GM18867 (cell line): Measurements from ENCODE around the gene NTSR1.

ENCODE experiments used
- ATAC-seq: cut with Tn5 transposase; IDR thresholded peaks from one replicate; pipeline ENCODE4 v1.9.1; 2021; ENCODE audit warnings: mild to moderate bottlenecking, moderate library complexity; ENCODE audit not compliant: unreplicated experiment

The NTSR1 gene

DNA sequence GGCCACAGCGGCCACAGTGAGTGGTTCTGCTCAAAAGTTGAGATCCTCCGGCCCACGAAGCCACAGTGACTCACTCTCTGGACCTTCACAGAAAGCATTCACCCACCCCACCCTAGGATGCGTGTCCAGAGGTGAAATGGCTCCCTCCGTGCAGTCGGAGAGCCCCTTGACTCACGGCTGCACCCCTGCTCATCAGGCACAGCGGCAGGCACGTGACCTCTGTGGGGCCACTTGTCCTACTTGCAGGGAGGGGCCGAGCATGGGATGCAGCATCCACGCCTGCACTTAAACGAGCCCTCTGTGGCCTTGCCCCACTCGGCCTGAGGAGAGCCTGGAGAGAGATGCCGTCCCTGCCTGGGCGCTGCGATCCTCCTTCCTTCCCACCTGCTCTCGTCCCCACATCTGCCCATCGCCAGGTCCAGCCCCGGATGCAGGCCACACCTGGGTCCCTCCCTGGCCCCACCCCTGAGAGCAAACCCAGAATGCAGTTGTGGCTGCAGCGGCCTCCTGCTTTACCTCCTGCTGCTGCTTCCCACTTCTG, 28.7 kb downstream of the NTSR1 start:
- ATAC-seq = no peak

DNA sequence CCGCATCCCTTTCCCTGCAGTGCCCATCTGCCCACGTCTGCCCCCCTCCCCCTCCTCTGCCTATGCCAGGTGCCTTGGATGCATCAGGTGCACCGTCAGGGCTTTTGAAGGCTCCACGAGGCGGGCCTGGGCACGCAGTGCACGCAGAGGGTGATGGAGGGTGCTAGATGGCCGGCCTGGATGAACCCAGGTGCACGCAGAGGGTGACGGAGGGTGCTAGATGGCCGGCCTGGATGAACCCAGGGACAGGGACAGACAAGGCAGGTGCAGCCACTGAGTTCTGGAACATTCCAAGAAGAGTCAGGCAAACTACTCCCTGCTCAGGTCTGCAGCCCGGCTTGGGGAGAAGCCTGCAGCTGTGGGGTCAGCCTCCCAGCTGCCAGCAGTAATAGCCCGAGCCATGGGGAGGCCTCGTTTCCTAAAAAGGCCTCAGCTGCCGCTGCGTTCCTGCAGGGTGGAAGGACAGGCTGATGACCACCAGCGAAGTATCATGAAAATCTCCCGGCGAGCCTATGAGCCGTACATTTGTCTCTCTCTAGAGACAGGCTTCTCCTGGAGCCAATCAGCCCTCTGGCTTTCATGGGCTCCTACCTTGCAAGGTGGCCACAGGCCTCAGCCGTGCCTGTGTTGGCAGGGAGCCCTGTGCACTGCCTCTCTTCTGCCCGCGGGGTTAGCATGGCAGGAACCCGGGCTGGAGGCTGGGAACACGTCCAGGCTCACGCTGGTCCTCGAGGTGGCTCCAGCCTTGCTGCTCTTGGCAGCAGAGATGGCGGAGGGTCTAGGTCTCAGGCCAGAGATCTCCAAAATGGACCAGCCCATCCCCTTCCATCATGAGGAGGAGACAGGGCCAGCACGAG, 29.6 kb downstream of the NTSR1 start:
- ATAC-seq = no peak

DNA sequence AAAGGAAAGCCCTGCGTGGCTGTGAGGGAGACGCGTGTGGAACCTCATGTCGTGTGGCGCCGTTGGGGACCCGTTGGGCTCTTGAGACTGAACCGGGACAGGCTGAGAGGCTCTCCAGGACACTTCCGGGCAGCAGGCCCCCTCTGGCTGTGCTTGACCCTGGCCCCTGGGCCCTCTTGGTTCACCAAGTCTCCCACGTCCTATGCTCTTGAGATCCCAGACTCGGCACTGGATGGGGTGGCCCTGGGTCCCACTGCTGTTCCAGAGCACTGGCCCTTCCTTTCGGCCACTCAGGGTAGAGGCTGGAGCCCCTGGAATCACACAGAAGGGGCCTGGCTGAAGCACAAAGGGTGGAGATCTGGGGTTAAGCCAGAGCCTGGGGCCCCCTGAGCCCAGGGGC, 30.4 kb downstream of the NTSR1 start:
- ATAC-seq = no peak

DNA sequence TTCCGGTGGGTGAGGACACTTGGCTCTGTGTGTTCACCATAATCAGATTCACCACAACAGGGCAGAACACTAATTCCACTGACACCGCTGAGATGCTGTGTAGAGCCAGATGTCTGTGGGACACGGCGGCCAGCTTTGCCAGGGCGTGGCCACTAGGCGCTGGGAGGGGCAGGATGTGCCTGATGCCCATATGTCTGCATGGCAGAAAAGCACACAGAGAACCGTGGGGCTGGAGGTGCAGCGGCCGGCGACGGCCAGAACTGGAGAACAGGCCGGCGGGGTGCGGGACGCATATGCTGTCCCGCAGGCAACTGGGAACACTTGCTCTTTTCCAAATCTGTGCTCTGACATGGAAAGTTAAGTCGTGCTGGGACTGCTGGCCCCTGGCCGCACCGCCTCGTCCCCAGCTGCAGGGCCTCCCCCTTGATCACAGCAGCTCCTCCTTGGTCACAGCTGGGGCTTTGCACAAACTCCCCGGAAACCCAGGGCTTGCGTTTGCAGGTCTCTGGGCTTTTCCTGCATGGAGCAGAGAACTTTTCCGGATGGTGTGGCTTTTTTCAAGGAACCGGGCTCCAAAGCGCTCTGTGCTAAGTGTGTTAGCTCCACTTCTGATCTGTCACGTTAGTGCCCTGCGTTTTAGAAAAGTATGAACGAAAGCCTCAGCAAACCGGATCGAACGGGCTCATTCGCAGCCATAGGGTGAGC, 31.1 kb downstream of the NTSR1 start:
- peak; percentile 34 for ATAC-seq

DNA sequence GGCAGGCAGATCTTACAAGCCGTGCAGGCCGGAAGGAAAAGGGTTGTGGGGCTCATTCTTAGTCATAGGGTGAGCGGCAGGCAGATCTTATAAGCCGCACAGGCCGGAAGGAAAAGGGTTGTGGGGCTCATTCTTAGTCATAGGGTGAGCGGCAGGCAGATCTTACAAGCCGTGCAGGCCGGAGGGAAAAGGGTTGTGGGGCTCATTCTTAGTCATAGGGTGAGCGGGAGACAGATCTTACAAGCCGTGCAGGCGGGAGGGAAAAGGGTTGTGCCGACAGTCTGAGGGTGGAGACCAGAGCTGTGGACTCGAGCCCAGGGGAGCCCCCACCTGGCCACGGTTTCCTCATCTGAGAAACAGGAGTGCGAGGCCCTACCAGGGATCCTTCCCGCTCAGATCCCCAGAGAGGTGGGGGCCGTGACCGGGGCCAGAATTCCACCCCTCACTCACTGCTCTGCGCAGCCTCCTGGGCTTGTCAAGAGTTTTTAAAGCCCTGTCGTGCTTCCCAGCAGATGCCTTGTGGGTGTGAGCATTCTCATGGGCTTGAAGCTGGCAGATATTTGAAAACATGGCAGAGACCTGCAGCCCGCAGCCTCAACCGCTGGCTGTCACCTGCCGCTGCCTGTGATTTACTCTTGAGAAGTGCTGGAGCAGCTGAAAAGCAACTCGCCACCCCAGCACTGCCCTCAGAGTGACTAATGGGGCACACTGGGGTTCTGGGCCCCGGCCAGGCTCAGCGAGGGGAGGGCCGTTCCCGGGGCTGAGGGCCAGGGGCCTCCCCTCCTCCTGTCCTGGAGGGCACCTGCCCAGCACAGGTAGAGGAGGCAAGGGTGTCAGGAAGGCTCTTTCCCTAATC, 31.9 kb downstream of the NTSR1 start:
- ATAC-seq = peak; percentile 74

DNA sequence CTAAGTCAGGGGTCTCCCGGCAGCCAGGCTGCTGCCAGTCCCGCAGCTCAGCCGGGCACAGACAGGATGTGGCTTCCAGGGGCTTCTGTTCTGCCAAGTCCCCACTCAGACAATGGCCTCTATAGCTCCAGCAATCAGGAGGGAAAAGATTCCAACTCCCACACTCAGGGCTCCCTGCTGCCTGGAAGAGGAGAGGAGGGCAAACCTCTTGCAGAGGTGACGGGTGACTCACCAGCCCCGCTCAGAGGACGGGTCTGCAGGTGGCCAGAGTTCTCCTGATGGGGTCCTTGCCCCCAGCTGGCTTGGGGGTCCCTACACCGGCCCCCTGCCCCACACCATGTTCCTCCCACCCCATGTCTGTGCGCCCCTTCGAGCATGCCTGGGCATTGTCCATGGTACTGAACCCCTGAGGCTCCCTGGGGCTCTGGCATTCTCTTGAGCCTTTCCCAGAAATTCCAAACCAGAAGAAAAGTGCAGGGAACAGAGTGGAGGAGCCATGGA, 32.6 kb downstream of the NTSR1 start:
- no peak for ATAC-seq

DNA sequence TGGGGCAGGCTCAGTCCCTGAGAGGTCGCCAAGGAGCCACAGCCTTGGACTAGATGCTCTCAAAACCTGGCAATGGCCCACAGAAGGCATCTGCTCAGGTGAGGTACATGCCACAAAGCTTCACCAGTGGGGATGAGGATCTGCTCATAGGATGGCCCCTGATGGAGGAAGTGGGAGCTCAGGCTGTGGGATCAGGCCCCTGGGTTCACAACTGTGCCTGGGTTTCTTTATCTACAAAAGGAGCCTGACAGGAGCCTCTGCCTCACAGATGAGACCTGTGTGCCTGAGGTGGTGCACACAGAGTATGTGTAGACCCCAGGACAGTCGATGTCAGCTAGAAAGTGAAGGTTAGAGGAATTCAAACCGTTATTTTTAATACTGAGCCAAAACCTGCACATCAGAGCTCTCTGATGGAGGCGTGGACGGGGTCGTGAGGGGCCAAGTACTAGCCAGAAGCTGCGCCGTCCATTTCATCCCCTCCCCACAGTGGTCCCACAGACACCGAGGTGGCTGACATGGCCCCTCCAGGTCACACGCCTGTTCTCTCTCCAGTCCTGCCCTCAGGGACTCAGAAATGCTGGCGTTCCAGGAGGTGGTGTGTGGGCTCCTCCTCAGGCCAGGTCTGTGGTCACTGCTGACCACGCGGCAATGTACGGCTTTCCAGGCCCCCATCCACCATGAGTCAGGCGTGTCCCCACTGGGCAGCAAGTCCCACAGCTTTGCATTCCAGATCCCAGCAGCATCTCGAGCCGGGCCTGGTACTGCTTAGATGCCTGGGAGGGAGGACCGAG, 33.3 kb downstream of the NTSR1 start:
- no peak for ATAC-seq

DNA sequence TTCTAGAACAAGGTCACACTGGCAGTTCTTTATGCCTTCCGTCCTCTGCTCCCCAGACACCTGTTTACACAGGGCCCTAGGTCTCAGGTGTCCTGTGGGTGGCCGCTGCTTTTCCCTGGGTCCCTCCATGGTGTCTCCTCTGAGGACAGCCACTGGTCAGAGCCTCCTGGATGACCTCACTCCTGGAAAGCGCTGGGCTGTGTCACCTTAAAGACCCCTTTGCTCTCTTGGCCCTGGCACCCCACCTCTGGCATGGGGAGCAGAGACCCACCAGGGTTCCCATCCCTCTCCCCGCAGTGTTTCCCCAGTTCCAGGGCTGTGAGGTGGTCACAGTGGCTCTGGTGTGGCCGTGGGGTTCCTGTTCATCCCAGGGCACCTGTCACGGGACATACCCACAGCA, 33.9 kb downstream of the NTSR1 start:
- no peak for ATAC-seq

DNA sequence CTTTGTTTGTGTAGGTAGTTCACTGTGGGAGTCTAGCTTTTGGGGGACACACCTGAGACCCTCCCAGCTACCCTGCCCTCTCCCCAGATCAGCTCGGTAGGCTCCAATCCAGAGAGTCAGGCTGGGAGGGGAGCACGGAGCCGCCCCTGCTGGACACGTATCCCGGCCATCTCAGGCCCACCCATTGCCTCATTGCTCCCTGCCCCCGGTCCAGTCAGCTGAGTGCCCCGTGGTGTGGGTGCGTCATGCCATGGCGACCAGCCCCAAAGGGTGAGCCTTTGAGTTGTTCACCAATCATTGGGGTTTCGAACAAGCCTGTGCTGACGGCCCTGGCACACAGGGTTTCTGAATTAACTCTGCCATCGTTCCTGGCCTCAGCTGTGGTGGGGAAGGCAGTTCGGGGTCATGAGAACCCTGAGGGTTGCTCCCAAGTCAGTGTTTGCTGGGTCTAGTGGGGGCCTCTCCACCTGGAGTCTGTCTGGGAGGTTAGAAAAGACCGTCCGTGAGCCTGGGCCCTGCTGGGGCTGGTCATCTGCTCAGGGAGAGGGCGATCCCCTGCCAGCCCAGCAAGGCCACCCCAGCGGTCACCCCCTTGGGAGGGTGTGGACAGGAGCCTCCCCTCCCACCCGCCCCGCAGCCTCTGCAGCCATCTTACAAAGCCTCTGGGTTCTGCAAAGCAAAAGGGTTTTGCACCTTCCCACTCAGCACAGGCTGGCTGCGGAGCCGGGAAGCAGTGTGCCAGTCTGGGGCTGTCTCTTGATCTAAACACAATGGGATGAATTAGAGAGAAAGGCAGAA, 34.5 kb downstream of the NTSR1 start:
- ATAC-seq = no peak

DNA sequence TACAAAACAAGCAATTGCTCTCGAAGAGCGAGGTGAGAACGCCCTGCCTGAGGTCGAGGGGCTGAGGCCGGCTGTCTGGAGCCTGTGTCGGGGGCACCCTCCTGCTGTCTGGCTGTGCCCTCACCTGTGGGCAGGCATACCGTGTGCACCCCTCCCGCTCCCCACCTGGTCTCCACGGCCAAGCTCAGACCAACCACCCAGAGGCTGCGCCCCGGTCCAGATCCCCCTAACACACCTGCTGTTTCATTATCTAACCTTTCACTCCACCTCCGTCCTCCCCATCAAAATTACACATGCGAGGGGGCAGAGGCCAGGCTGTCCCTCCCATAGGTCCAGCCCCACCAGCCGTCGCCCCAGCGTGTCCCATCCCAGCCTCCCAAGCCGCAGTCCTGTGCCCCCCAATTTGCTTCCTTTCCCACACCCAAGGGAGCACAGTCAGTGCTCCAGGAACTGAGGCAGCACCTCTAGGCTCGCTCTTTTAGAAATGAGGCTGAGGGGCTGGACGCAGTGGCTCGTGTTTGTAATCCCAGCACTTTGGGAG, 35.2 kb downstream of the NTSR1 start:
- no peak for ATAC-seq

DNA sequence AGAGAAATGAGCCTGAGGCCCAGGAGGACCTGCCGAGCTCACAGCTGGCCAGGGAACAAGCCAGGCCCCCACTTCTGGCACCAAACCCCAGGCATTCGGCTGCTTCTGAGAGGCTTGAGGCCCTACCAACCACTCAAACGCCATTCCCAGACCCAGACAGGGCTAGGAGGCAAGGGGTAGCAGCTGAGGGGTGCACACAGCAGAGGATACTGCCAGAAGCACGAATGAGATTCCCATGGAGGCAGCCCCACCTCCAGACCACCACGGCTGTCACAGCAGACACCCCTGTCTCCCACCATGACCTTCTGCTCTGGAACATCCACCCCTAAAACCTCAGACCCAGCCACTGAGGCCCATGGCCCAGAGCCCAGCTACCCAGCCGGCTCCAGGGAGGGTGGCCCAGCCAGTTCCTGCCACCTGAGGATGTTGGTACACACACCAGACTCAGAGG, 36.1 kb downstream of the NTSR1 start:
- ATAC-seq = no peak

DNA sequence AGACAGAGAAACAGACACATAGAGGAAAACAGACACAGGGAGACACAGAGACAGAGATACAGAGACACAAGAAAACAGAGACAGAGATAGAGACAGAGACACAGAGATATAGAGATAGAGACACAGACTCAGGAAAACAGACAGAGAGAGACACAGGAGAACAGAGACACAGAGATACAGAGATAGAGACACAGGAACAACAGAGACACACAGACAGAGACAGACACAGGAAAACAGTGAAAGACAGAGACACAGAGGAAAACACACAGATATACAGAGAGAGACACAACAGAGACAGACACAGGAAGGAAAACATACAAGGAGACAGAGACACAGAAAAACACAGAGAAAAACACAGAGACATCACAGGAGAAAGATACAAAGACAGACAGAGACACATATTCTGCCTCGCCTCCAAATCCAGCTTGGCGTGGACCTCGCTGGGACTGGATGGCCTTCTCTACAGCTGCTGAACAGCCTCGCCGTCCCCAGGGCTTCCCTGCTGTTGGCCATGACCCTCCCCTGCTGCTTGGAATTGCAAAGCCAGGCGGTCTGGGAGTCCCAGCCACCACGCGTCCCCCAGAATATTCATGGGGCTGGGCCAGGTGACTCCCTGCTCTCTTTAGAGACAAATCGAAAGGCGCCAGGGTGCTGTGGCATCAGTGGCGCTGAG, 36.8 kb downstream of the NTSR1 start:
- ATAC-seq = no peak

DNA sequence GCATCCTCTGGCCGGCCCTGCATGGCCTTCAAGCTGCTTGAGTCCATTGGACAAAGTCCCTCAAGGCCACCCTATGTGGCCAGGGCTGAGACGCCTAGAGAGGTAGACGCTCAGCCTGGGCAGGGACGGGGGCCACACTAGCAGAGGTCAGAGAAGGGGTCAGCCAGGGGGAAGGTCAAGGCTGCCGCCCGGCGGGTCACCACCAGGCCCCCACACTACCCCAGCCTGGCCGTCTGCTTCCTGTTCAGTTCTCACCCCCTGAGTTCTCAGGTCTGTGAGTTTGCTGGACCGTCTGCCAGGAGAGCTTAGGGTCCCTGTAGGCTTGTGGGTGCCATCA, 37.3 kb downstream of the NTSR1 start:
- no peak for ATAC-seq

DNA sequence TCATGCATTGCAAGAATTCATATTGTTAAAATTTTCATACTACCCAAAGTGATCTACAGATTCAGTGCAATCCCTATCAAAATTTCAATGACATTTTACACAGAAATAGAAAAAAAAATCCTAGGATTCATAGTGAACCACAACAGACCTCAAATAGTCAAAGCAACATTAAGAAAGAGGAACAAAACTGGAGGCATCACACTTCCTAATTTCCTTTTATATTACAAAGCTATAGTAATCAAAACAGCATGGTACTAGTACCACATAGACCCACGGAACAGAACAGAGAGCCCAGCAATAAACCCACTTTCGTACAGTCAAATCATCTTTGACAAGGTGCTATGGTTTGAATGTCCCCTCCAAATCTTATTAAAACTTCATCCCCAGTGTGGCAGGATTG, 39.7 kb downstream of the NTSR1 start:
- no peak for ATAC-seq

DNA sequence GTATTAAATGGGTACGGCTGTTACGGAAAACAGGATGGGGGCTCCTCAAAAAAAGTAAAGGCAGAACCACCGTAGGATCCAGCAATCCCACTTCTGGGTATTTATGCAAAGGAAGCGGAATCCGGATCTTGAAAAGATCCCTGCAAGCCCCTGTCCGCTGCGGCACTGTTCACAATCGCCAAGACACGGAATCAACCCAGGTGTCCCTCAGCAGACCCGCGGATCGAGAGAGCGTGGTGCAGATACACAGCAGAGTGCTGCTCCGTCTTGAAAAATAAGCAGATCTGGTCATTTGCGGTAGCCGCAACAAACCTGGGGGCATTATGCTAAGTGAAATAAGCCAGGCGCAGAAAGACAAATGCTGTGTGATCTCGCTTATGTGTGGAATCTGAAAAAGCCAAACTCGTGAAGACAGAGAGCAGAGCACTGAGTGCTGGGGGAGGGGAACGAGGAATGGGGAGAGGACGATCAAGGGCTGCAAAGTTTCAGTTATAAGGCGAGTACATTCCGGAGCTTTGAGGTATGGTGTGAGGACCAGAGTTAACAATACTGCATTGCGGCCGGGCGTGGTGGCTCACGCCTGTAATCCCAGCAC, 41.3 kb downstream of the NTSR1 start:
- ATAC-seq = no peak

DNA sequence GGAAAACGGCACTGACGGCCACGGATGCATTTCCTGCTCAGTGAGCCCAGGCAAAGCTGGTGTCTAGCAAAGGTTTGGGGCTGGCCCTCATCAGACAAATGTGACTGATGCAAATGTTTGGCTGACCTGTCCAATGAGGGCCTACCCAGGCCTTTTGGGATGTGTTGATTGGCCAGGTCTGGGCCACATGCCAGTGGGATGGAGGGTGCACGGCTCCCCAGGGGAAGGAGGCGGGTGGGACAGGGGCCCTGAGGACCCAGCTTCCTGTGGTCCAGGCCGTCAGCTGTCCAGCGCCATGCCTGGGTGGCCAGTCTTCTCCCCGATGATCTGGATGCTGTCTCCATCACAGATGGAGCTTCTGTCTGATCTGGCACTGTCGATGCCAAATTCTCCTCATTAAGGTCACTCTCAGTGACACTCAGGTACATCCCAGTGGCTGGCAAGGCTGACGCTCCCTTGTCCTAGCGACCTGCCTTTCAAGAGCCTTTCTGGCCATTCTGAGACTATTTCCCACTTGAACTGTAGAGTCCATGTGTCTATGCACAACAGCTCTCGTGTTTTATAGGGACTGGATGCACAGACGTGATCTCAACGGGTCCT, 43.0 kb downstream of the NTSR1 start:
- ATAC-seq = no peak

DNA sequence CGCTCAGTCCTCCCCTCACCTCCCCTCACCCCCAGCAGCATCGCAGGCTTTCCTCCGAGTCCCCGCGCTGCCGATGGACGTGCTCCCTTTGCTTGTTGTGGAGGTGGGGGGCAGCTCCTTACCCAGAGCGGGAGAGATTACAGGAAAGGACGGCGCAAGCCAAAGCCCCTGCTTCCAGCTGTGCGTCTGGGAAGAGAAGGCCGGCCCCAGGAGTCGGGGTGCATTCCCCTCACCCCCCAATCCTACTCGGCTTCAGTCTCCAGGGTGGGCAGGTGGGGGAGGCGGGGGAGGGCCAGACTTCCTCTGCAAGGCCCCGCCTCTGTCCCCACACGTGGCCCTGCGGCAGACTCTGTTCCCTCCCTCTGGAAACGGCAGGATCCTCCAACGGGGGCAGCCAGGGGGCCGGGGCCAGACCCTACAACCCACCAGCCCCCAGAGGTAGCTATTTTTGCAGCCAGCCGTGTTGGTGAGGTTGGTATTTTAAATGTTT, 43.6 kb downstream of the NTSR1 start:
- ATAC-seq = no peak
